Mucosa of gallbladder (tissue), 1 donor: ENCODE results near the gene ABCA4. TPM values are rescaled to one million over a fixed set of nuclear protein-coding genes. Genes with fewer than 3 reads are reported as not detected.

Experiments
- total RNA-seq: library from RNA; stranded (reverse); gene quantifications from one replicate; pipeline ENCODE4 v1.2.1, GENCODE V29; 2021
- donor health status: DM: no; HTN: no; CAD: no.

The ABCA4 gene
- total RNA-seq, 1 donor from 2014 or later, result 0.26 TPM

Other genes with a start within 250 kb of the ABCA4 start
- gene DNTTIP2, start 241.9 kb downstream of the ABCA4 start, total RNA-seq, result 32.7 TPM
- gene GCLM, start 211.7 kb downstream of the ABCA4 start, total RNA-seq, result 41.7 TPM
- gene ARHGAP29, start 116.4 kb upstream of the ABCA4 start, total RNA-seq, result 19.2 TPM